Measurements from ENCODE around the gene SELENBP1. TPM values are rescaled to one million over a fixed set of nuclear protein-coding genes. Genes with fewer than 3 reads are reported as not detected.

Gene SELENBP1
- total and polyA plus RNA-seq, 2 of the 13 experiments (the other 11 are each of a cell fraction or from before 2014, with no cell fraction given): 27.8 to 29.0 TPM

DNA sequence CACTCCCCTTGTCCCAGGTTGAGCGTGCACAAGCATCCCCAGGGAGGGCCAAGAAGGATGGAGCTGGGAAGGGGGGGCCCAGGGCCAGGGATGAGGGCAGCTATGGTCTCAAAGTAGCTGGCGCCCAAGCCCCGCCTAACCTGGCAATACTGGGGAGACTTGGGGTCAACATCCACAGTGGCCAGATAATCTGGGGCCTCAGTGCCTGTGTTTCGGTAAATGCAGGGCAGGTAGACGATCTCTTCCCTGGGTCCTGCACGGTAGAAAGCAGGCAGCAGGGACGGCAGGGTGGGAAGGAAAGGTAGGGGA, 3.2 kb downstream of the SELENBP1 start:
- no peak for FAIRE-seq
- in situ Hi-C loops (cut with HindIII; ENCODE audit: extremely low pct_ligation_motif_present, low pct_unique_long_range_greater_than_20kb): no loop called here
- TF ChIP-seq MXD4 (CRISPR knock-in tag; IDR thresholded peaks at IDR 0.05) (no peak), NR1H2 (CRISPR knock-in tag; IDR thresholded peaks at IDR 0.05; ENCODE audit: borderline replicate concordance, low read depth) (no peak), FOXO1 (CRISPR knock-in tag; IDR thresholded peaks at IDR 0.05) (no peak), SIN3B (IDR thresholded peaks at IDR 0.05; ENCODE audit: low read length) (no peak)
- TF ChIP-seq, protein P1, sequence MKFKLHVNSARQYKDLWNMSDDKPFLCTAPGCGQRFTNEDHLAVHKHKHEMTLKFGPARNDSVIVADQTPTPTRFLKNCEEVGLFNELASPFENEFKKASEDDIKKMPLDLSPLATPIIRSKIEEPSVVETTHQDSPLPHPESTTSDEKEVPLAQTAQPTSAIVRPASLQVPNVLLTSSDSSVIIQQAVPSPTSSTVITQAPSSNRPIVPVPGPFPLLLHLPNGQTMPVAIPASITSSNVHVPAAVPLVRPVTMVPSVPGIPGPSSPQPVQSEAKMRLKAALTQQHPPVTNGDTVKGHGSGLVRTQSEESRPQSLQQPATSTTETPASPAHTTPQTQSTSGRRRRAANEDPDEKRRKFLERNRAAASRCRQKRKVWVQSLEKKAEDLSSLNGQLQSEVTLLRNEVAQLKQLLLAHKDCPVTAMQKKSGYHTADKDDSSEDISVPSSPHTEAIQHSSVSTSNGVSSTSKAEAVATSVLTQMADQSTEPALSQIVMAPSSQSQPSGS (CRISPR knock-in tag; IDR thresholded peaks at IDR 0.05): no peak
- H3K9me3 ChIP-seq (ENCODE audit: low read length): no peaks in the 10 kb centered on the region
- no peak overlapping the region for H3K4me2 ChIP-seq (ENCODE audit: low read depth, low read length)
- WGBS (ENCODE audit: low lambda C conversion rate): 93% methylated on average over 5 of the region's 7 CpGs
- POLR2A ChIA-PET: no interaction called here
- CTCF ChIA-PET (ENCODE audit: low intra/inter-chr PET ratio, low total read pairs): no interaction called here
- no TSS peak for BruUV-seq (replicated peaks)
- no peak overlapping the region for H3K4me3 ChIP-seq (replicated peaks in 1 of 3; ENCODE audit: insufficient read depth in 1 of 3, low read depth in 2 of 3, low read length in 3 of 3)
- H3K79me2 ChIP-seq (ENCODE audit: insufficient read depth, low read length): peaks cover 5% of the 10 kb centered on the region
- DNase-seq (ENCODE audit: low spot score): no peak
- H3K9ac ChIP-seq (ENCODE audit: insufficient read depth, low read depth, low read length): no peak overlapping the region
- intact Hi-C loops (cut with micrococcal nuclease; ENCODE audit: unreplicated experiment): no loop called here
- no peaks in the 10 kb centered on the region for H4K20me1 ChIP-seq (ENCODE audit: insufficient read depth, low read length)
- H2AFZ ChIP-seq (ENCODE audit: low read length): no peak overlapping the region
- no peak for ATAC-seq
- no peaks in the 10 kb centered on the region; a peak in 1 of 5 replicates for H3K27me3 ChIP-seq (ENCODE audit: control insufficient read depth in 1 of 2, insufficient read depth in 2 of 2, low read length in 2 of 2)
- H3K4me1 ChIP-seq (ENCODE audit: insufficient read depth, low read length): peaks cover 38% of the 10 kb centered on the region
- no peak overlapping the region for H3K27ac ChIP-seq (ENCODE audit: extremely low read length, insufficient read depth, low read length)
- H3K36me3 ChIP-seq (replicated peaks in 1 of 2; ENCODE audit: control insufficient read depth in 1 of 2, insufficient read depth in 2 of 2, low read length in 2 of 2): peaks cover 8 to 18% of the 10 kb centered on the region in 2 experiments; a peak in 4 of 5 replicates

DNA sequence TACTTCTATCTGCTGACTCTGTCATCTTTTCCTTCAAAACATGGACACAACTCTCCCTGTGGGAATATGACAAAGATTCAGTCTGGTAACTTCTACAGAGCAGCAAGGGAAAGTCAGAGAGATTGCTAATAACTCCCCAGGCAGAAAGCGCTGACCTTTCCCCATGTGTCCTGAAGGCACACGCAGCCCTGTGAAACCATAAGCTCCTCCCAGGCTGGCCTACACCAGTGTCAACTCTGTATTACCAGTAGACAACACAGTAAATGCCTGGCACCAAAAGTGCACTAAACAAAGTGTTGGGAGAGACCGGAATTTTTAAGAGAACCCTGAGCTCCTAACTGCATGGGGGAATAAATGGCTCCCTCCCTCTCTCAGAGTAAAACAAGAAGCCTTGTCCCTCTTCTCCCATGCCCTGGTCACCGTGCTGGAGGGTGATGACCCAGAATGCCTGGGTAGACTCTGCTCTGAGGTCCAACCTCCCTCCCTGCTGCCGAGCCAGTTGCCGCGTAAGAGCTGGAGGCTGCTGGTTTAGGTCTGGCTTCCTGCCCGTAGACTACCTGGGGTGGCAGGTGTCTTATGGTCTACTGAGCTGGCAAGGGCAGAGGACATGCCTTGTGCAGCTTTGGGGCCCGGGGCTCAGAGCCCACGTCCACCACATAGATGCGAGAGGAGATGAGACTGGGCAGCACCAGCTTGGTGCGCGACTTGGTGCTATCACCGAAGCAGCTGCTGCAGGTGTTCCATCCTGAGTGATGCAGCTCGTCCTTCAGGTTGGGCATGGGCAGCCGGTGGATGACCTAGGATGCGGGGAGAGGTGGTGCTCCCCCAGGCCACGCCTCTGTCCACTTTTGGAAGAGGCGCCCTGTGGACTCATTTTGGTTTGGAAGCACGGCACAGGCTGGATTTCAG, 3.9 kb downstream of the SELENBP1 start:
- no peak for ATAC-seq
- H2AFZ ChIP-seq (ENCODE audit: low read length): no peak overlapping the region
- no peaks in the 10 kb centered on the region for H3K9me3 ChIP-seq (ENCODE audit: low read length)
- intact Hi-C loops (cut with micrococcal nuclease; ENCODE audit: unreplicated experiment): no loop called here
- H3K36me3 ChIP-seq (replicated peaks in 1 of 2; ENCODE audit: control insufficient read depth in 1 of 2, insufficient read depth in 2 of 2, low read length in 2 of 2): peaks cover 8 to 18% of the 10 kb centered on the region in 2 experiments; a peak in 4 of 5 replicates
- H3K4me3 ChIP-seq (replicated peaks in 1 of 3; ENCODE audit: insufficient read depth in 1 of 3, low read depth in 2 of 3, low read length in 3 of 3): no peak overlapping the region
- H3K79me2 ChIP-seq (ENCODE audit: insufficient read depth, low read length): peaks cover 5% of the 10 kb centered on the region
- no TSS peak for BruUV-seq (replicated peaks)
- no peak for TF ChIP-seq ZNF264 (CRISPR knock-in tag; IDR thresholded peaks at IDR 0.05)
- TF ChIP-seq ZNF780A (CRISPR knock-in tag; IDR thresholded peaks at IDR 0.05): no peak
- no peak for TF ChIP-seq ZNF879 (CRISPR knock-in tag; IDR thresholded peaks at IDR 0.05)
- TF ChIP-seq HOXA9 (CRISPR knock-in tag; IDR thresholded peaks at IDR 0.05; ENCODE audit: borderline replicate concordance): no peak
- no peak for TF ChIP-seq ZNF460 (CRISPR knock-in tag; IDR thresholded peaks at IDR 0.05; ENCODE audit: borderline replicate concordance)
- TF ChIP-seq KAT7 (CRISPR knock-in tag; IDR thresholded peaks at IDR 0.05; ENCODE audit: borderline replicate concordance): no peak
- no peak for TF ChIP-seq SIX1 (CRISPR knock-in tag; IDR thresholded peaks at IDR 0.05; ENCODE audit: borderline replicate concordance)
- TF ChIP-seq ZNF768 (CRISPR knock-in tag; IDR thresholded peaks at IDR 0.05): no peak
- ChIA-PET CTCF (ENCODE audit: low intra/inter-chr PET ratio, low total read pairs) (no interaction called here), POLR2A (interaction anchor here (1.2 kb wide), 1 partner anchor 14 kb away, joined by 3 read pairs; no protein-coding TSS in a partner anchor)
- no peak for DNase-seq (ENCODE audit: low spot score)
- H3K4me1 ChIP-seq (ENCODE audit: insufficient read depth, low read length): peaks cover 32% of the 10 kb centered on the region
- H3K27me3 ChIP-seq (ENCODE audit: control insufficient read depth in 1 of 2, insufficient read depth in 2 of 2, low read length in 2 of 2): no peaks in the 10 kb centered on the region
- WGBS (ENCODE audit: low lambda C conversion rate): 96% methylated on average over 4 of the region's 20 CpGs
- no peak overlapping the region for H3K4me2 ChIP-seq (ENCODE audit: low read depth, low read length)
- in situ Hi-C loops (cut with HindIII; ENCODE audit: extremely low pct_ligation_motif_present, low pct_unique_long_range_greater_than_20kb): no loop called here
- H3K27ac ChIP-seq (ENCODE audit: extremely low read length, insufficient read depth, low read length): no peak overlapping the region
- FAIRE-seq: no peak
- H4K20me1 ChIP-seq (ENCODE audit: insufficient read depth, low read length): no peaks in the 10 kb centered on the region
- H3K9ac ChIP-seq (ENCODE audit: insufficient read depth, low read depth, low read length): no peak overlapping the region
